Neural progenitor cell (in vitro differentiated cells): ENCODE measurements around the gene RALGAPA2. TPM values are rescaled to one million over a fixed set of nuclear protein-coding genes. Genes with fewer than 3 reads are reported as not detected.

Experiments used
- DNase-seq: peaks from one replicate; pipeline ENCODE4 v3.0.0-alpha.2; 2016; ENCODE audit warnings: low spot score
- H2AFZ ChIP-seq: fragments of 200-600 bp; sonication (generic); replicated peaks from 2 replicates; pipeline ENCODE4 v1.6.1; 2016; ENCODE audit warnings: antibody characterized with exemption
- H3F3A ChIP-seq: fragments of 200-600 bp; sonication (generic); 2 replicates; pipeline ENCODE4 v1.6.1; 2016; ENCODE audit warnings: antibody characterized with exemption, low read depth
- H3K27ac ChIP-seq: fragments of 200-600 bp; sonication (generic); 2 replicates; pipeline ENCODE4 v1.5.1; 2016; ENCODE audit warnings: mild to moderate bottlenecking
- H3K27me3 ChIP-seq: fragments of 200-600 bp; sonication (generic); 2 replicates; pipeline ENCODE4 v1.6.1; 2016; ENCODE audit warnings: mild to moderate bottlenecking, moderate library complexity
- H3K36me3 ChIP-seq: fragments of 200-600 bp; sonication (generic); 2 replicates; pipeline ENCODE4 v1.5.1; 2016
- H3K4me1 ChIP-seq: fragments of 200-600 bp; sonication (generic); 2 replicates; pipeline ENCODE4 v1.6.1; 2016; ENCODE audit warnings: mixed run types
- H3K4me2 ChIP-seq: fragments of 200-600 bp; sonication (generic); 2 replicates; pipeline ENCODE4 v1.6.1; 2016
- H3K4me3 ChIP-seq: fragments of 200-600 bp; sonication (generic); 2 replicates; pipeline ENCODE4 v1.5.1; 2016
- H3K79me2 ChIP-seq: fragments of 200-600 bp; sonication (generic); 2 replicates; pipeline ENCODE4 v1.6.1; 2016; ENCODE audit warnings: low read depth
- H3K9ac ChIP-seq: fragments of 200-600 bp; sonication (generic); 2 replicates; pipeline ENCODE4 v1.6.1; 2016
- H3K9me3 ChIP-seq: fragments of 200-600 bp; sonication (generic); 2 replicates; pipeline ENCODE4 v1.5.1; 2016; ENCODE audit warnings: low read depth
- H4K20me1 ChIP-seq: fragments of 200-600 bp; sonication (generic); 2 replicates; pipeline ENCODE4 v1.6.1; 2016; ENCODE audit warnings: low read depth
- H3K27ac Mint-ChIP-seq: 3 replicates; pipeline ENCODE4 v1.8.0; 2021; ENCODE audit warnings: mixed read lengths
- H3K27me3 Mint-ChIP-seq: 2 replicates; pipeline ENCODE4 v1.8.0; 2022; ENCODE audit warnings: low read depth, mild to moderate bottlenecking, inconsistent platforms, moderate library complexity, mixed read lengths; ENCODE audit not compliant: insufficient read depth
- H3K36me3 Mint-ChIP-seq: 3 replicates; pipeline ENCODE4 v1.8.0; 2021; ENCODE audit warnings: mixed read lengths
- H3K4me1 Mint-ChIP-seq: 3 replicates; pipeline ENCODE4 v1.8.0; 2021; ENCODE audit warnings: mixed read lengths
- H3K4me3 Mint-ChIP-seq: 3 replicates; pipeline ENCODE4 v1.8.0; 2021; ENCODE audit warnings: mild to moderate bottlenecking, moderate library complexity, mixed read lengths
- H3K9me3 Mint-ChIP-seq: 3 replicates; pipeline ENCODE4 v1.8.0; 2020; ENCODE audit warnings: mixed read lengths
- EZH2 ChIP-seq: fragments of 200-600 bp; sonication (generic); IDR thresholded peaks from 2 replicates; pipeline ENCODE4 v1.6.1; 2017; ENCODE audit warnings: antibody characterized with exemption, mild to moderate bottlenecking, moderate library complexity
- EZH2phosphoT487 ChIP-seq: fragments of 200-600 bp; sonication (generic); IDR thresholded peaks from 2 replicates; pipeline ENCODE4 v1.6.1; 2017; ENCODE audit warnings: antibody characterized with exemption
- total RNA-seq: library from RNA; depleted of rRNA; stranded (reverse); fragments of >200 nt; gene quantifications from 2 replicates; pipeline ENCODE4 v1.2.3, GENCODE V29; 2015; ENCODE audit warnings: low replicate concordance
- TF ChIP-seq, protein P1 (sequence below): fragments of 200-600 bp; sonication (generic); IDR thresholded peaks from 2 replicates; pipeline ENCODE4 v1.5.1; 2017; ENCODE audit warnings: antibody characterized with exemption, mild to moderate bottlenecking

RALGAPA2 gene
- total RNA-seq, 1 donor from 2014 or later, result 25.9 TPM

DNA sequence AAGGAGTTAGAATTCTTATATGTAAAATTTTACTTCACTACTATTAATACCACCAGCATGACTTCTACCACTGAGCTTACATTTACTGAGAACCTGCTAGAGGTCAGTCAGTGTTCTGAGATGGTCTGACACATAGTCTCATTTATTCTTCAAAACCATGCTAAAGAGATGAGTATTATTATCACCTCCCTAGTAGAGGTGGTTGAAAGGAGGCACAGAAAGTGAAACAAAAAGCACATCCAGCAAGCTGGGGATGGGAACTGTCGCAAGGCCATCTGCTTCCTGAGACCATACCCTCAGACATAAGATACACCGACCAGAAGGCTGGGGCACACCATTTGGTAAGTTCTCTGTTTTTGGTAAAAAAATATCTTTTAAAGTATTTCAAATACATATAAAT is 206.9 kb downstream of the RALGAPA2 start:
- Mint-ChIP-seq H3K27ac (no peak overlapping the region), H3K9me3 (no peaks in the 10 kb centered on the region), H3K27me3 (no peaks in the 10 kb centered on the region), H3K4me1 (peaks cover 3% of the 10 kb centered on the region), H3K4me3 (no peak overlapping the region), H3K36me3 (peaks cover 30% of the 10 kb centered on the region)
- no peak for TF ChIP-seq EZH2
- no peak for TF ChIP-seq EZH2phosphoT487
- TF ChIP-seq, protein P1, sequence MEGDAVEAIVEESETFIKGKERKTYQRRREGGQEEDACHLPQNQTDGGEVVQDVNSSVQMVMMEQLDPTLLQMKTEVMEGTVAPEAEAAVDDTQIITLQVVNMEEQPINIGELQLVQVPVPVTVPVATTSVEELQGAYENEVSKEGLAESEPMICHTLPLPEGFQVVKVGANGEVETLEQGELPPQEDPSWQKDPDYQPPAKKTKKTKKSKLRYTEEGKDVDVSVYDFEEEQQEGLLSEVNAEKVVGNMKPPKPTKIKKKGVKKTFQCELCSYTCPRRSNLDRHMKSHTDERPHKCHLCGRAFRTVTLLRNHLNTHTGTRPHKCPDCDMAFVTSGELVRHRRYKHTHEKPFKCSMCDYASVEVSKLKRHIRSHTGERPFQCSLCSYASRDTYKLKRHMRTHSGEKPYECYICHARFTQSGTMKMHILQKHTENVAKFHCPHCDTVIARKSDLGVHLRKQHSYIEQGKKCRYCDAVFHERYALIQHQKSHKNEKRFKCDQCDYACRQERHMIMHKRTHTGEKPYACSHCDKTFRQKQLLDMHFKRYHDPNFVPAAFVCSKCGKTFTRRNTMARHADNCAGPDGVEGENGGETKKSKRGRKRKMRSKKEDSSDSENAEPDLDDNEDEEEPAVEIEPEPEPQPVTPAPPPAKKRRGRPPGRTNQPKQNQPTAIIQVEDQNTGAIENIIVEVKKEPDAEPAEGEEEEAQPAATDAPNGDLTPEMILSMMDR, result no peak
- Histone ChIP-seq H3K4me3 (no peak overlapping the region), H3K79me2 (no peaks in the 10 kb centered on the region), H3F3A (no peaks in the 10 kb centered on the region), H2AFZ (no peak overlapping the region), H3K4me2 (no peak overlapping the region), H3K27ac (no peak overlapping the region), H3K9me3 (no peaks in the 10 kb centered on the region), H3K27me3 (no peaks in the 10 kb centered on the region), H3K36me3 (no peaks in the 10 kb centered on the region), H3K4me1 (no peaks in the 10 kb centered on the region), H3K9ac (no peak overlapping the region), H4K20me1 (no peaks in the 10 kb centered on the region)
- DNase-seq, result no peak

DNA sequence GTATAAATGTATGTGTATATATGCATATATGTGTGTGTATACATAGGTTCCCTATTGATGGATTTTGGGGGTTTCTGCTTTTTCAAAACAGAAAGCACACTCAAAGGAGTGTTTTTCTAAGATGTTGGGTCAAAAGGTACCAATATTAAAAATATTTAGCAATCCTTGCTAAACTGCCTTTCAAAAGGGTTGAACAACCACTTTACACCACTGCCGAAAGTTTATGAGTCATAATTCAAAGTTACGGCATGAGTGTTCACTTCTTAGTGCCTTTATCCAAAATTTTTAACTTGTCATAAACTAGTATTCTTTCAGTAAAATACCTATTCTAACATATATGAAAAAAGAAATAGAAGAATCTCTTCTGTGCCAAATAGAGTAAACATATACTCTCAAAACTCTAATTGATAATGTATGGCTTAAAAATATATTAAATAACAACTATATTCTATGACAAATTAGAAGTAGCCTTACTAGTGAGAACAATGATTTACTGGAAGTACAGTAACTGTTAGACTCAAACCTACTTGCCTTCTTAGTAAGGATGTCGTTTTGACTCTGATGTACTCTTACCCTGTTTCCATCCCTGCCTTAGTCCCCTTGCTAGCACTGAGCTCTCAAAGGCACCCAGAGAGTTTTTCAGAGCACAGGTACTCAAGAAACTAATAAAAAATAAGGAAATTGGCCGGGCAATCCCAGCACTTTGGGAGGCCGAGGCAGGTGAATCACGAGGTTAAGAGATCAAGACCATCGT is 208.5 kb downstream of the RALGAPA2 start:
- Mint-ChIP-seq H3K4me1 (peaks cover 8% of the 10 kb centered on the region), H3K4me3 (no peak overlapping the region), H3K36me3 (peaks cover 30% of the 10 kb centered on the region), H3K27me3 (no peaks in the 10 kb centered on the region), H3K27ac (no peak overlapping the region), H3K9me3 (no peaks in the 10 kb centered on the region)
- no peak overlapping the region for H3K9ac ChIP-seq
- H3K79me2 ChIP-seq, result no peaks in the 10 kb centered on the region
- no peaks in the 10 kb centered on the region for H4K20me1 ChIP-seq
- no peak overlapping the region for H2AFZ ChIP-seq
- H3K4me1 ChIP-seq, result peaks cover 1% of the 10 kb centered on the region
- H3K27ac ChIP-seq, result no peak overlapping the region
- no peaks in the 10 kb centered on the region for H3K9me3 ChIP-seq
- DNase-seq, result no peak
- H3K36me3 ChIP-seq, result no peaks in the 10 kb centered on the region
- no peaks in the 10 kb centered on the region for H3K27me3 ChIP-seq
- no peak overlapping the region for H3K4me3 ChIP-seq
- H3F3A ChIP-seq, result no peaks in the 10 kb centered on the region
- no peak for TF ChIP-seq EZH2phosphoT487
- no peak overlapping the region for H3K4me2 ChIP-seq

DNA sequence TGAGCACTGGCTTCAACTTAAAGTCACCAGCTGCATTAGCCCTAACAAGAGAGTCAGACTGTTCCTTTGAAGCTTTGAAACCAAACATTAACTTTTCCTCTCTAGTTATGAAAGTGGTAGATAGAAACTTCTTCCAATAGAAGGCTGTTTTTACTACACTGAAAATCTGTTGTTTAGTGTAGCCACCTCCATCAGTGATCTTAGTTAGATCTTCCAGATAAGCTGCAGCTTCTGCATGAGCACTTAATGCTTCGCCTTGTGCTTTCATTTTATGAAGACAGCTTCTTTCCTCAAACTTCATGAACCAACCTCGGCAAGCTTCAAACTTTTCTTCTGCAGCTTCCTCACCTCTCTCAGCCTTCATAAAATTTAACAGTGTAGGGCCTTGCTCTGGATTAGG is 211.3 kb downstream of the RALGAPA2 start:
- Mint-ChIP-seq H3K4me1 (peaks cover 20% of the 10 kb centered on the region), H3K9me3 (no peaks in the 10 kb centered on the region), H3K27me3 (no peaks in the 10 kb centered on the region), H3K36me3 (peaks cover 30% of the 10 kb centered on the region), H3K27ac (no peak overlapping the region), H3K4me3 (no peak overlapping the region)
- no peak for DNase-seq
- Histone ChIP-seq H3K36me3 (no peaks in the 10 kb centered on the region), H4K20me1 (no peaks in the 10 kb centered on the region), H3F3A (peaks cover 6% of the 10 kb centered on the region), H3K4me1 (peaks cover 15% of the 10 kb centered on the region), H3K9me3 (no peaks in the 10 kb centered on the region), H3K79me2 (no peaks in the 10 kb centered on the region), H3K27ac (no peak overlapping the region), H3K4me2 (no peak overlapping the region), H3K4me3 (no peak overlapping the region), H3K9ac (no peak overlapping the region), H3K27me3 (no peaks in the 10 kb centered on the region), H2AFZ (no peak overlapping the region)
- TF ChIP-seq, protein P1, result no peak
- TF ChIP-seq EZH2 (no peak), EZH2phosphoT487 (no peak)

DNA sequence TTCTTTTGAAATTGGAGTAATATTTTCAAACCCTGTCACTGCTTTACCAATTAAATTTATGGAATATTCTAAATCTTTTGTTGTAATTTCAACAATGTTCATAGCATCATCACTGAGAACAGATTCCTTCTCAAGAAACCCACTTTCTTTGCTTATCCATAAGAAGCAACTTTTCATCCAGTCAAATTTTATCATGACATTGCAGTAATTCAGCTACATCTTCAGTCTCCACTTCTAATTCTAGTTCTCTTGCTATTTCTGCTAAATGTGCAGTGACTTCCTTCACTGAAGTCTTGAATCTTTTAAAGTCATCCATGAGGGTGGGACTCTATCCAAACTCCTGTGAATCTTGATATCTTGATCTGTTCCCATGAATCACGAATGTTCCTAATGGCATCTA is 212.1 kb downstream of the RALGAPA2 start:
- Histone ChIP-seq H3K27ac (no peak overlapping the region), H2AFZ (no peak overlapping the region), H3K27me3 (no peaks in the 10 kb centered on the region), H3K36me3 (no peaks in the 10 kb centered on the region), H3F3A (peaks cover 6% of the 10 kb centered on the region), H3K9ac (no peak overlapping the region), H3K79me2 (no peaks in the 10 kb centered on the region), H4K20me1 (no peaks in the 10 kb centered on the region), H3K4me3 (no peak overlapping the region), H3K4me1 (peaks cover 15% of the 10 kb centered on the region), H3K4me2 (no peak overlapping the region), H3K9me3 (no peaks in the 10 kb centered on the region)
- no peaks in the 10 kb centered on the region for H3K27me3 Mint-ChIP-seq
- H3K36me3 Mint-ChIP-seq, result peaks cover 33% of the 10 kb centered on the region
- H3K27ac Mint-ChIP-seq, result no peak overlapping the region
- TF ChIP-seq EZH2phosphoT487 (no peak), EZH2 (no peak)
- TF ChIP-seq, protein P1, result no peak
- H3K4me1 Mint-ChIP-seq, result peaks cover 20% of the 10 kb centered on the region
- H3K9me3 Mint-ChIP-seq, result no peaks in the 10 kb centered on the region
- H3K4me3 Mint-ChIP-seq, result no peak overlapping the region
- DNase-seq, result no peak
